Smooth muscle cell (in vitro differentiated cells): ENCODE results near the gene MFSD12. TPM values are rescaled to one million over a fixed set of nuclear protein-coding genes. Genes with fewer than 3 reads are reported as not detected.

Experiments used
- DNase-seq: peaks from one replicate; lab custom pipeline; 2025; ENCODE audit not compliant: unreplicated experiment; lab: John Stamatoyannopoulos, UW
- H2AFZ ChIP-seq: fragments of 200-600 bp; sonication (generic); 2 replicates; pipeline ENCODE4 v1.6.0; 2016; ENCODE audit warnings: antibody characterized with exemption, low read depth, mild to moderate bottlenecking
- H3F3A ChIP-seq: fragments of 200-600 bp; sonication (generic); 2 replicates; pipeline ENCODE4 v1.6.0; 2017; ENCODE audit warnings: antibody characterized with exemption, low read depth
- H3K27ac ChIP-seq: fragments of 200-600 bp; sonication (generic); 2 replicates; pipeline ENCODE4 v1.5.1; 2016; ENCODE audit warnings: low read depth, mild to moderate bottlenecking
- H3K27me3 ChIP-seq: fragments of 200-600 bp; sonication (generic); 2 replicates; pipeline ENCODE4 v1.6.1; 2016; ENCODE audit warnings: low read depth, mild to moderate bottlenecking
- H3K36me3 ChIP-seq: fragments of 200-600 bp; sonication (generic); 2 replicates; pipeline ENCODE4 v1.5.1; 2016; ENCODE audit warnings: low read depth
- H3K4me1 ChIP-seq: fragments of 200-600 bp; sonication (generic); 2 replicates; pipeline ENCODE4 v1.5.1; 2016; ENCODE audit warnings: low read depth
- H3K4me2 ChIP-seq: fragments of 200-600 bp; sonication (generic); 2 replicates; pipeline ENCODE4 v1.6.0; 2016; ENCODE audit warnings: mild to moderate bottlenecking
- H3K4me3 ChIP-seq: fragments of 200-600 bp; sonication (generic); 2 replicates; pipeline ENCODE4 v1.5.1; 2016; ENCODE audit warnings: mild to moderate bottlenecking
- H3K79me2 ChIP-seq: fragments of 200-600 bp; sonication (generic); 2 replicates; pipeline ENCODE4 v1.6.0; 2016; ENCODE audit warnings: low read depth, mild to moderate bottlenecking
- H3K9ac ChIP-seq: fragments of 200-600 bp; sonication (generic); 2 replicates; pipeline ENCODE4 v1.6.0; 2016; ENCODE audit warnings: low read depth
- H3K9me3 ChIP-seq: fragments of 200-600 bp; sonication (generic); replicated peaks from 2 replicates; pipeline ENCODE4 v1.5.1; 2016; ENCODE audit warnings: low read depth
- H4K20me1 ChIP-seq: fragments of 200-600 bp; sonication (generic); 2 replicates; pipeline ENCODE4 v1.6.0; 2016; ENCODE audit warnings: low read depth
- WGBS: methylation state at CpG from one replicate; pipeline ENCODE4 v1.1.7; 2016; ENCODE audit warnings: low lambda C conversion rate; 5-methylcytosine and 5-hydroxymethylcytosine counted together
- polyA plus RNA-seq: library from polyadenylated mRNA; unstranded; fragments of >200 nt; fragmentation: Nextera tagmentation; extraction: Ambion mirVana; gene quantifications from 2 replicates; pipeline ENCODE4 v1.2.1, GENCODE V29; 2016
- total RNA-seq: library from RNA; depleted of rRNA; stranded (reverse); fragments of >200 nt; gene quantifications from 2 replicates; pipeline ENCODE4 v1.2.3, GENCODE V29; 2014
- TF ChIP-seq, protein P1 (sequence below): fragments of 200-600 bp; sonication (generic); IDR thresholded peaks from 2 replicates; pipeline ENCODE4 v1.5.1; 2017; ENCODE audit warnings: borderline replicate concordance, mild to moderate bottlenecking, antibody characterized with exemption; ENCODE audit not compliant: insufficient read depth, poor library complexity, severe bottlenecking

Gene MFSD12
- total and polyA plus RNA-seq, 2 experiments from 2014 or later: 56.0 to 73.8 TPM

DNA sequence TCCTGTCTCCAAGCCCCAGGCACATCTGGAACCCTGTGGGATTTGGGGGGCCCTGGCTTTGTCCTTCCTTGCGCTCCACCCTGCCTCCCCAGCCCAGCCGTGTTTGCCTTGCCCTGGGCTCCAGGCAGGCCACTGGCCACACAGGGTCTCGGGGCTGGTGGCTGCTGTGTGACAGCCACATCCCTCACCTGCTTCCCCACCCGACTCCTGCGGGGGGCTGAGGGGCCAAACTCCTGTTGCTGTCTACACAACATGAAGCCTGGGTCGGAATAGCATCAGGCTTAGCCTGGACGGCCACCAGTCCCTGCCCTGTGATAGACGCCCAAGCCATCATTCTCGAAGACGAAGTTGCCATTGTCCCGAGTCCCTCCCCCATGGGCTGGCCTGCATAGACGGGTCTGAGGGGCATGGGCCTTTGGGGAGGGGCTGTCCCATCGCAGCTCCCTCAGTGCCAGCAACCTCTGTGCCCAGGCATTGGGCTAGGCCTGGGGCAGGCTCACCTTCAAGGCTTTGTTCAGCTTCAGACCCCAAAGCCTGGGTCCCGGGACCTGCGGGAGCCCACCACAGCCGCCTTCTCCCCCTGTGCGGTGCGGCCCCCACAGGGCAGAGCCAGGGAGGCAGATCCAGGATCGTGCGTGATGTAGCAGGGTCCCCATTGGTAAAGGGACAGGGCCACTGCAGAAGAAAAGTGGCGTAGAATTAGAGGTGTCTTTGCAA, 33.9 kb downstream of the MFSD12 start:
- Histone ChIP-seq H3K79me2 (peaks cover 30% of the 10 kb centered on the region), H3K27me3 (no peaks in the 10 kb centered on the region), H4K20me1 (peaks cover 93% of the 10 kb centered on the region), H3K4me1 (no peaks in the 10 kb centered on the region), H3K27ac (no peak overlapping the region), H3K9ac (no peak overlapping the region), H3K4me2 (no peak overlapping the region), H3K9me3 (no peaks in the 10 kb centered on the region), H2AFZ (no peak overlapping the region), H3F3A (no peaks in the 10 kb centered on the region), H3K36me3 (no peaks in the 10 kb centered on the region), H3K4me3 (no peak overlapping the region)
- TF ChIP-seq, protein P1, sequence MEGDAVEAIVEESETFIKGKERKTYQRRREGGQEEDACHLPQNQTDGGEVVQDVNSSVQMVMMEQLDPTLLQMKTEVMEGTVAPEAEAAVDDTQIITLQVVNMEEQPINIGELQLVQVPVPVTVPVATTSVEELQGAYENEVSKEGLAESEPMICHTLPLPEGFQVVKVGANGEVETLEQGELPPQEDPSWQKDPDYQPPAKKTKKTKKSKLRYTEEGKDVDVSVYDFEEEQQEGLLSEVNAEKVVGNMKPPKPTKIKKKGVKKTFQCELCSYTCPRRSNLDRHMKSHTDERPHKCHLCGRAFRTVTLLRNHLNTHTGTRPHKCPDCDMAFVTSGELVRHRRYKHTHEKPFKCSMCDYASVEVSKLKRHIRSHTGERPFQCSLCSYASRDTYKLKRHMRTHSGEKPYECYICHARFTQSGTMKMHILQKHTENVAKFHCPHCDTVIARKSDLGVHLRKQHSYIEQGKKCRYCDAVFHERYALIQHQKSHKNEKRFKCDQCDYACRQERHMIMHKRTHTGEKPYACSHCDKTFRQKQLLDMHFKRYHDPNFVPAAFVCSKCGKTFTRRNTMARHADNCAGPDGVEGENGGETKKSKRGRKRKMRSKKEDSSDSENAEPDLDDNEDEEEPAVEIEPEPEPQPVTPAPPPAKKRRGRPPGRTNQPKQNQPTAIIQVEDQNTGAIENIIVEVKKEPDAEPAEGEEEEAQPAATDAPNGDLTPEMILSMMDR: no peak
- DNase-seq: no peak
- WGBS: 92% methylated on average over 20 of the region's 21 CpGs

DNA sequence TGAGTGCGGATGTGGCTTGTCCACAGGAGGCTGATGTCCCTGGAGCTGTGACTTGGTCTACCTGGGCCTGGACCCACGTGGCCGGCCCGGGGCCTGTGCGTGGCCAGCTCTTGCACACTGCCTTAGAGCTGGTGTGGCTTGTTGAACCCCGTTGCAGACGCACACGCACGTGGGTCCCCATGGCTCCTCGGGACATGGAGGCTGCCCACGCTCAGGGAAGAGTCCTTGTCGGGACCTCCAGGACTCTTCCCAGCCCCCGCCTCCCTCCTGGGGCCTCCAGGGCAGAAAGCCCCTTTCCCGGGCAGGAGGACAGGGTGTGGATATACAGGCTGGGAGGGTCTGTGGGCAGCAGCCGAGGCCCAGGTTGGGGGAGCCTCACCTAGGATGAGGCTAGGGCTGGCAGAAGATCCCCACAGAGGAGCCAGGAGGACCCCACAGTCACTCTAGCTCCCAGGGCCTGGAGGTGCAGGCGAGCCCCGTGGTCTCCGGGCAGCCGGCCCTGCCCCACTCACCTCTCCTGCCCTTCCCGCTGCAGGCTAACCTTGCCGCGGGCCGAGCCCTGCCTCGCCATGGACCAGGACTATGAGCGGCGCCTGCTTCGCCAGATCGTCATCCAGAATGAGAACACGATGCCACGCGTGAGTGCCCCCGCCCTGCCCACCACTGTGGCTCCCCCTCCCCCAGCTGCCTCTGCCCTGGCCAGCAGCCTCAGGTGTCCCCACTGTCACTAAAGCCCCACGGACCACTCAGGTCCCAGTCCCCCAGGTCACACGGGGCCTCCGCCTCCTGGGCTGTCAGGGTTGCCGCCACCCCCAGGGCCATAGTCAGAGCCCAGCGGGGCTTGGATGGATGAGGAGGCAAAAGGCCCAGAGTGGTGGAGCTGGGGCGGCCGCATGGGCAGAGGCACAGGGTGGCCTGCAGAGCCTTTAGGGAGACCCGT, 34.7 kb downstream of the MFSD12 start:
- Histone ChIP-seq H3F3A (no peaks in the 10 kb centered on the region), H4K20me1 (peaks cover 95% of the 10 kb centered on the region), H3K9ac (no peak overlapping the region), H3K79me2 (peaks cover 38% of the 10 kb centered on the region), H3K4me2 (no peak overlapping the region), H3K36me3 (no peaks in the 10 kb centered on the region), H3K4me3 (no peak overlapping the region), H3K27me3 (no peaks in the 10 kb centered on the region), H3K4me1 (no peaks in the 10 kb centered on the region), H3K9me3 (no peaks in the 10 kb centered on the region), H2AFZ (no peak overlapping the region), H3K27ac (peak overlapping the region; percentile 84)
- DNase-seq: no peak
- WGBS: 97% methylated on average over 40 of the region's 40 CpGs
- TF ChIP-seq, protein P1: no peak

DNA sequence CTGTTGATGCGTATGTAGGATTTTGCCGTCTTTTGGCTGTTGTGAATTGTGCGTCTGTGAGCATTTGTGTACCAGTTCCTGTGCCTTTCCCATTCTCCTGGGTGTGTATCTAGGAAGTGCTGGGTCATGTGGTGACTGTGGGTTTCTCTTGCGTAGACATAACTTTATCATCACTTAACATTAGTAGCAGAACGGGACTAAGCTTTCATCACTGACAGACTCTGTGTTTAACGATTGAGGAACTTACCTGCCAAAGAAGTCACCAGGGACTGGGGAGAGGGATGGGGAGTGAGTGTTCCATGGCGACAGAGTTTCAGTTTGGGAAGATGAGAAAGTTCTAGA, 36.3 kb downstream of the MFSD12 start:
- Histone ChIP-seq H3K36me3 (no peaks in the 10 kb centered on the region), H3K27ac (peak overlapping the region; percentile 84), H3K4me2 (peak overlapping the region; percentile 18), H3K4me3 (no peak overlapping the region), H2AFZ (no peak overlapping the region), H4K20me1 (peaks cover 97% of the 10 kb centered on the region), H3F3A (no peaks in the 10 kb centered on the region), H3K9ac (peak overlapping the region; percentile 27), H3K79me2 (peaks cover 54% of the 10 kb centered on the region), H3K27me3 (no peaks in the 10 kb centered on the region), H3K4me1 (no peaks in the 10 kb centered on the region), H3K9me3 (no peaks in the 10 kb centered on the region)
- TF ChIP-seq, protein P1: no peak
- DNase-seq: no peak
- WGBS: 76% methylated on average over 7 of the region's 7 CpGs
